ENCODE data around the gene TRAF1. TPM values are rescaled to one million over a fixed set of nuclear protein-coding genes. Genes with fewer than 3 reads are reported as not detected.

The TRAF1 gene
- total RNA-seq, 2 donors from 2014 or later: 3.6 to 8.2 TPM

DNA sequence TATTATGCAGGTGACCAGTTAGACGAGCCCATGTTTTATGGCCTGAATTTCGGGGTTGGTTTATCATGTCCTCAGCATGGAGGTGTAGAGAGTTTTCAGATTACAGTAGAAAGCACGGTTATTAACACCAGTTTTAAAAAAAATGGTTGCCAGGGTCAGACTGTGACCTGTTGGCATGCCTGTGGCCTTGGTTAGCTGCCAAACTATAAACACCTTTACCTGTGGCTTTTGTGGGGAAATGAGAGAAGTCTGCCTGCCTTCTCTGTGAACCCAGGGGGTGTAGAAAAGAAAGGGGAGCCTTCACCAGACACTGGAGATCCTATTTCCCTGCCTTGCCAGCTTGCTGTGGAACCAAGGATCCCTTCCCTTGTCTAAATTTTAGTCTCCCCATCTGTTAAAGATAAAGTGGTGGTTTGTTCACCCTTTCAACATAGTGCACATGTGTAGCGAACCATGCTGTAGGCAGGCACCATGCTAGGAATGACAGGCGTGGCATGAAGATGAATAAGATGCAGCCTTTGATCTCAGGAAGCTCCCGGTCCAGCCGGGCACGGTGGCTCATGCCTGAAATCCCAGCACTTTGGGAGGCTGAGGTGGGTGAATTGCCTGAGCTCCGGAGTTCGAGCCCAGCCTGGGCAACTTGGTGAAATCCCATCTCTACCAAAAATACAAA, 43.5 kb downstream of the TRAF1 start:
- Mint-ChIP-seq H3K36me3 (ENCODE audit: low read depth) (no peaks in the 10 kb centered on the region), H3K4me1 (peaks cover 9% of the 10 kb centered on the region), H3K27me3 (ENCODE audit: insufficient read depth) (peaks cover 26% of the 10 kb centered on the region), H3K9me3 (no peaks in the 10 kb centered on the region), H3K27ac (no peak overlapping the region), H3K4me3 (no peak overlapping the region)
- Histone ChIP-seq H3K9me3 (ENCODE audit: control insufficient read depth, low read length) (no peaks in the 10 kb centered on the region), H3K27me3 (ENCODE audit: control insufficient read depth, insufficient read depth, low read length, poor library complexity, severe bottlenecking) (peaks cover 7% of the 10 kb centered on the region), H3K27ac (ENCODE audit: low read depth, low read length) (no peak overlapping the region), H3K4me1 (ENCODE audit: control insufficient read depth, insufficient read depth, low read length) (no peaks in the 10 kb centered on the region), H3K36me3 (ENCODE audit: control insufficient read depth, insufficient read depth, low read length) (no peaks in the 10 kb centered on the region), H3K9ac (ENCODE audit: extremely low read depth, low read length, poor library complexity, severe bottlenecking) (no peak overlapping the region), H3K4me3 (ENCODE audit: low read length) (no peak overlapping the region)
- TF ChIP-seq, protein P1, sequence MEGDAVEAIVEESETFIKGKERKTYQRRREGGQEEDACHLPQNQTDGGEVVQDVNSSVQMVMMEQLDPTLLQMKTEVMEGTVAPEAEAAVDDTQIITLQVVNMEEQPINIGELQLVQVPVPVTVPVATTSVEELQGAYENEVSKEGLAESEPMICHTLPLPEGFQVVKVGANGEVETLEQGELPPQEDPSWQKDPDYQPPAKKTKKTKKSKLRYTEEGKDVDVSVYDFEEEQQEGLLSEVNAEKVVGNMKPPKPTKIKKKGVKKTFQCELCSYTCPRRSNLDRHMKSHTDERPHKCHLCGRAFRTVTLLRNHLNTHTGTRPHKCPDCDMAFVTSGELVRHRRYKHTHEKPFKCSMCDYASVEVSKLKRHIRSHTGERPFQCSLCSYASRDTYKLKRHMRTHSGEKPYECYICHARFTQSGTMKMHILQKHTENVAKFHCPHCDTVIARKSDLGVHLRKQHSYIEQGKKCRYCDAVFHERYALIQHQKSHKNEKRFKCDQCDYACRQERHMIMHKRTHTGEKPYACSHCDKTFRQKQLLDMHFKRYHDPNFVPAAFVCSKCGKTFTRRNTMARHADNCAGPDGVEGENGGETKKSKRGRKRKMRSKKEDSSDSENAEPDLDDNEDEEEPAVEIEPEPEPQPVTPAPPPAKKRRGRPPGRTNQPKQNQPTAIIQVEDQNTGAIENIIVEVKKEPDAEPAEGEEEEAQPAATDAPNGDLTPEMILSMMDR (conservative IDR thresholded peaks at IDR 0.05): no peak
- no peak for DNase-seq
- 90 to 95% methylated on average over 8 to 10 of the region's 10 CpGs for WGBS, 2 experiments (ENCODE audit: insufficient coverage in 1 of 2, insufficient read length in 1 of 2)

DNA sequence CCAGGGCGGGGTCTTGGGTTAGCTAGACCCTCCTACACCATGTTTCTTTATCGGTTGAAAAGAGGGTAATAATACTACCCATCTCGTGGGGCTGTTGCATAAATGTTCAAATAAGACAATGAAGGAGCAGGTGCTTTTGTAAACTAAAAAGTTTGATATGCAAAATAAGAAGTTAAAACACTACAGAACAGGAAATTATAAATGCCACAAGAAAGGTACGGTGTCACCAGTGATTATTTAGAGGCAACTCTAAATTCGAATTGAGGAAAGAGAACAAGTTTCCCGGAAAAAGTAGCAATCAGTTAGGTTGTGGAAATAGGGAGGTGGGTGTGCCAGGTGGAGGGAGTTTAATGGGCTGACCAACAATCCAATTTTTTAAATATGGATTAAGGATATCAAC, 47.1 kb downstream of the TRAF1 start:
- TF ChIP-seq, protein P1 (conservative IDR thresholded peaks at IDR 0.05): no peak
- Histone ChIP-seq H3K27me3 (ENCODE audit: control insufficient read depth, insufficient read depth, low read length, poor library complexity, severe bottlenecking) (peaks cover 13% of the 10 kb centered on the region), H3K4me3 (ENCODE audit: low read length) (no peak overlapping the region), H3K27ac (ENCODE audit: low read depth, low read length) (no peak overlapping the region), H3K36me3 (ENCODE audit: control insufficient read depth, insufficient read depth, low read length) (no peaks in the 10 kb centered on the region), H3K9me3 (ENCODE audit: control insufficient read depth, low read length) (no peaks in the 10 kb centered on the region), H3K9ac (ENCODE audit: extremely low read depth, low read length, poor library complexity, severe bottlenecking) (no peak overlapping the region), H3K4me1 (ENCODE audit: control insufficient read depth, insufficient read depth, low read length) (no peaks in the 10 kb centered on the region)
- no peak overlapping the region for H3K27ac Mint-ChIP-seq
- no peak overlapping the region for H3K4me3 Mint-ChIP-seq
- peaks cover 40% of the 10 kb centered on the region for H3K27me3 Mint-ChIP-seq (ENCODE audit: insufficient read depth)
- no peaks in the 10 kb centered on the region for H3K9me3 Mint-ChIP-seq
- H3K4me1 Mint-ChIP-seq: peaks cover 19% of the 10 kb centered on the region
- no peaks in the 10 kb centered on the region for H3K36me3 Mint-ChIP-seq (ENCODE audit: low read depth)
- no peak for DNase-seq
- 92 to 93% methylated on average over 4 to 6 of the region's 6 CpGs for WGBS, 2 experiments (ENCODE audit: insufficient coverage in 1 of 2, insufficient read length in 1 of 2)

DNA sequence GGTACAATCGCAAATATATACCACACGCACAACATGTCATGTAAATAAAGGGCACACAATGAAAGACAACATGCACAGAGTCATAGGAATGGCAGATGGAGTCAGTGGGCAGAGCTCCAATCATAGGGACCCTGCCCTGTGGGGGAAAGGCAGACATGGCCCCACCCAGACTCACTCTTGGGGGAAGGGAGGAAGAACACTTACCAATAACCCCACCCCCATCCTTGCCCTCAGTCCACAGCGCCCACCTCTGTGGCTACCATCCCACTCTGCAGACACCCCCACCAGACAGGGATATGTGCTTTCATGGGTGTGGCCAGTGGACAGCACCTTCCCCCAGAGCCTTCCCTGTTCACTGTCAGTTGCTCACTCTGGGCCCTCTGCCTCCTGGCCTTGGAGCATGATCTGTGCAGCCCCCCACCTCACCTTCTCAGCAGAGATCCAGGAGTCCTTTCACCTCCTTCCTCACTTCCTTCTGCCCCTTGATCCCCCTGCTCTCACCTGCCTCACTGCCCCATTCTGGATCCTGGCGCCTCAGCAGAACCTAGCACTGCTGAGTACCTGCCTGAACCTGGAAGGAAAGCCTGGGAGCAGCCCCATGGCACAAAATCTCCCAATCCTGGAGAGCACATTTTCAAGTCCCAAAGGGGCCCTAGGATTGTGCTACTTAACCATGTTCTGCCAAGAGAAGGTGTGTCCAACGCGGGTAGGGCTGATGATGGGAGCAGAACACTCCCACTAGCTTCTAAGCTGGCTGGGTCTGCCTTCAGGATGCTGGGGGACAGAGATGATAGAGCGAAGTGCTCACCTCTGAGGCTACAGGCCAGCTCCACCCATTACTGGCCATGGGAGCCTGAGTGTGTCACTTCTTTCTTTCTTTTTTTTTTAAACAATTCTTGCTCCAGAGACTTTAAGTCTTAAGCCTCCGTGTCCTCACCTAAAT, 48.1 kb downstream of the TRAF1 start:
- WGBS, 2 experiments (ENCODE audit: insufficient coverage in 1 of 2, insufficient read length in 1 of 2): 76 to 80% methylated on average over 4 to 8 of the region's 8 CpGs
- Histone ChIP-seq H3K4me3 (ENCODE audit: low read length) (no peak overlapping the region), H3K27me3 (ENCODE audit: control insufficient read depth, insufficient read depth, low read length, poor library complexity, severe bottlenecking) (peaks cover 13% of the 10 kb centered on the region), H3K36me3 (ENCODE audit: control insufficient read depth, insufficient read depth, low read length) (peaks cover 5% of the 10 kb centered on the region), H3K27ac (ENCODE audit: low read depth, low read length) (no peak overlapping the region), H3K4me1 (ENCODE audit: control insufficient read depth, insufficient read depth, low read length) (peaks cover 4% of the 10 kb centered on the region), H3K9me3 (ENCODE audit: control insufficient read depth, low read length) (no peaks in the 10 kb centered on the region), H3K9ac (ENCODE audit: extremely low read depth, low read length, poor library complexity, severe bottlenecking) (no peak overlapping the region)
- H3K9me3 Mint-ChIP-seq: no peaks in the 10 kb centered on the region
- DNase-seq: peak; percentile 64
- no peaks in the 10 kb centered on the region for H3K36me3 Mint-ChIP-seq (ENCODE audit: low read depth)
- H3K4me1 Mint-ChIP-seq: peaks cover 27% of the 10 kb centered on the region
- peaks cover 38% of the 10 kb centered on the region for H3K27me3 Mint-ChIP-seq (ENCODE audit: insufficient read depth)
- H3K4me3 Mint-ChIP-seq: peak overlapping the region; percentile 56
- no peak overlapping the region for H3K27ac Mint-ChIP-seq
- TF ChIP-seq, protein P1 (conservative IDR thresholded peaks at IDR 0.05): no peak

All from endodermal cell (in vitro differentiated cells).